PFSK-1 (cell line): ENCODE measurements around the gene GPRIN1.

Experiments
- FOXP2 ChIP-seq: optimal IDR thresholded peaks from 2 replicates; pipeline ENCODE3; 2011; ENCODE audit warnings: borderline replicate concordance, control low read depth, inconsistent platforms; ENCODE audit not compliant: insufficient read depth; ENCODE audit errors: extremely low read length, extremely low read depth
- POLR2AphosphoS5 ChIP-seq: IDR thresholded peaks from 2 replicates; pipeline ENCODE4 v1.6.1; 2012; ENCODE audit warnings: low read depth, mild to moderate bottlenecking, control low read depth, low read length, moderate library complexity
- SIN3A ChIP-seq: IDR thresholded peaks from 2 replicates; pipeline ENCODE4 v1.6.1; 2012; ENCODE audit warnings: mild to moderate bottlenecking, low read length, moderate library complexity, borderline replicate concordance; ENCODE audit not compliant: insufficient read depth
- TAF1 ChIP-seq: IDR thresholded peaks from 2 replicates; pipeline ENCODE4 v1.6.1; 2012; ENCODE audit warnings: low read length, control low read depth, borderline replicate concordance; ENCODE audit not compliant: insufficient read depth
- TF ChIP-seq, protein P1 (sequence below), 2 experiments: IDR thresholded peaks; 2 replicates each; pipeline versions ENCODE4 v1.6.1 to v1.8.0; 2011 to 2012; ENCODE audit warnings: low read depth in 2 of 2, low read length in 2 of 2, control low read depth in 1 of 2, inconsistent platforms in 1 of 2, mild to moderate bottlenecking in 1 of 2, moderate library complexity in 1 of 2; ENCODE audit not compliant: insufficient read depth in 1 of 2

Gene GPRIN1

DNA sequence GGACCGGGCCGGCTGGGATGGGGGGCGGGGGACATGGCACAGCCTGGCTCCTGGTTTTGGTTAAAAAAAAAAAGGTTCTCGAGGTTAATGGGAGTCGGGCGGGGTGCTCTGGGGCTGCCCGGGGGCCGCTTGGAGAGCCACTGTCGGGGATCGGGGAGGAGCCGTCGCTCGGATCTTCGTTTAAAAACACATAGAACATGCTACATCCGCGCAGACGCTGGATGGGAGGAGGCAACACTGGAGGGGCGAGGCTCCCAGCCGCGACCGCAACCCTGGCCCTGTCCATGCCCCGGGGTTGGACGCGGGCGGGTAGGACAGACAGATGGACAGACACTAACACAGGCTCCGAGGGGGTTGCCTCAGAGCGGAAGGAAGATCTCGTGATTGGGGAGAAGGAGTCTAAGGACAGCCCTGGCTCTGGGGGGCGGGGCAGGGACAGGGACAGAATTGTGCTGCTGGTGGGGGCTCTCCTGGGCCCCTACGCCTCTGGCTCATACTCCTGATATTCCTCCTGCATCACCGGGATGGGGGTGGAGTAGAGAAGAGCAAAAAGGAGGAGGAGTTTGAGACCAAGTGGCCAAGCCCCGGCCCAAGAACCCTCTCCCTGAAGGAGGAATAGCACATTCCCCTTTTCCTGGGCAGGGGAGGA is 10.5 kb upstream of the GPRIN1 start:
- TF ChIP-seq SIN3A (no peak), POLR2AphosphoS5 (no peak), TAF1 (no peak), FOXP2 (no peak)
- TF ChIP-seq, protein P1, sequence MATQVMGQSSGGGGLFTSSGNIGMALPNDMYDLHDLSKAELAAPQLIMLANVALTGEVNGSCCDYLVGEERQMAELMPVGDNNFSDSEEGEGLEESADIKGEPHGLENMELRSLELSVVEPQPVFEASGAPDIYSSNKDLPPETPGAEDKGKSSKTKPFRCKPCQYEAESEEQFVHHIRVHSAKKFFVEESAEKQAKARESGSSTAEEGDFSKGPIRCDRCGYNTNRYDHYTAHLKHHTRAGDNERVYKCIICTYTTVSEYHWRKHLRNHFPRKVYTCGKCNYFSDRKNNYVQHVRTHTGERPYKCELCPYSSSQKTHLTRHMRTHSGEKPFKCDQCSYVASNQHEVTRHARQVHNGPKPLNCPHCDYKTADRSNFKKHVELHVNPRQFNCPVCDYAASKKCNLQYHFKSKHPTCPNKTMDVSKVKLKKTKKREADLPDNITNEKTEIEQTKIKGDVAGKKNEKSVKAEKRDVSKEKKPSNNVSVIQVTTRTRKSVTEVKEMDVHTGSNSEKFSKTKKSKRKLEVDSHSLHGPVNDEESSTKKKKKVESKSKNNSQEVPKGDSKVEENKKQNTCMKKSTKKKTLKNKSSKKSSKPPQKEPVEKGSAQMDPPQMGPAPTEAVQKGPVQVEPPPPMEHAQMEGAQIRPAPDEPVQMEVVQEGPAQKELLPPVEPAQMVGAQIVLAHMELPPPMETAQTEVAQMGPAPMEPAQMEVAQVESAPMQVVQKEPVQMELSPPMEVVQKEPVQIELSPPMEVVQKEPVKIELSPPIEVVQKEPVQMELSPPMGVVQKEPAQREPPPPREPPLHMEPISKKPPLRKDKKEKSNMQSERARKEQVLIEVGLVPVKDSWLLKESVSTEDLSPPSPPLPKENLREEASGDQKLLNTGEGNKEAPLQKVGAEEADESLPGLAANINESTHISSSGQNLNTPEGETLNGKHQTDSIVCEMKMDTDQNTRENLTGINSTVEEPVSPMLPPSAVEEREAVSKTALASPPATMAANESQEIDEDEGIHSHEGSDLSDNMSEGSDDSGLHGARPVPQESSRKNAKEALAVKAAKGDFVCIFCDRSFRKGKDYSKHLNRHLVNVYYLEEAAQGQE (IDR thresholded peaks at IDR 0.05; ENCODE audit: insufficient read depth in 1 of 2, low read depth in 2 of 2, low read length in 2 of 2): no peak

DNA sequence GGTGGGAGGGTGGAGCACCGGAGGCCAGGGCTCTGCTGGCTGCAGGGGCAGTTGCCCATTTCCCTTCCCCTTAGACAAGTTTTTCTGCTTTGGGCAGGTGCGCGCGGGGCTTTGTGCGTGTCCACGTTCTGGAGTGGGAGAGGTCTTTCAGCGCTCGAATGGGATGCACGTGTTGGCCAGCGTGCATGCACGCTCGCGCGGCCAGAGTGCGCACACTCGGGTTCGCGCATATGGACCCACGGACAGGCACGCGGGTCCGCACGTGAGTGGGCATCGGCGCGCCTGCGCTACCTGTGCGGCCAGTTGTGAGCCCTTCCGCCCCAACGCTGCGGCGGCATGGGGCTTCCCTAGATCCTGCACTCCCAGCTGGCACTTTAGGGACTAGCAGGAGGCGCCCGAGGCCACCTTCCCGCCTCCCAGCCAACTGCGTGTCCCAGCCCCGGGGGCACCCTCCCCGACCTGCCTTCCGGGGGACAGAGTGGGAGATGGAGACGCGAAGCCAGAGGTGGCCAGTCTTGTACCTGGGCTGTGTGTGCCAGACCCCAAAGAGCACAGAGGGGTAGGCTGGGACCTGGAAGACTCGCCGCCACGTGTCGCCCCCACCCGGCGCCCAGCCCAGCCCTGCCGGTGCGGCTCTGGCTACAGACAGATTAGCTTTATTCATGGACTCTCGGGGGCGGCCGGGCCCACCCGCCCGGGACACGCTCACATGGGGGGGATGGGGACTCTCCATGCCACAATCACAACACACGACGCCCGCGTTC is 9.8 kb upstream of the GPRIN1 start:
- TF ChIP-seq TAF1: no peak
- TF ChIP-seq FOXP2: no peak
- TF ChIP-seq SIN3A: no peak
- no peak for TF ChIP-seq POLR2AphosphoS5
- TF ChIP-seq, protein P1 (IDR thresholded peaks at IDR 0.05; ENCODE audit: insufficient read depth in 1 of 2, low read depth in 2 of 2, low read length in 2 of 2): no peak

DNA sequence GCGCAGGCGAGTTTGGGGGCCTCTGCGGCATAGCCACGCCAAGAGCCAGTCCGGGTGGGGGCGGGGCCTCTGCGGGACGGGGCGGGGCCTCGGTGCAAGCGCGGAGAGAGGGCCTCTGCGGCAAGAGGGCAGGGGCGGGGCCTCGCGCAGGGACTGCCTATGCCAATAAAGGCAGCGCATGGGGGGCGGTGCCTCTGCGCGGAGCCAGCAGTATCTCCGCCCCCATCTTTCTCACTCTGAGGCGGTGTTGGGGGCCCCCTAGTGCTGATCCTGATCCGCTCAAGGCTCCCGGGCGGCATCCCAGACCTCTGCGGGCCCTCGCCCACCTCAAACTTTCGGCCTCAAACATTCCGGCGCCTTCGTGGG is 9.2 kb upstream of the GPRIN1 start:
- TF ChIP-seq TAF1: no peak
- no peak for TF ChIP-seq POLR2AphosphoS5
- TF ChIP-seq SIN3A: no peak
- TF ChIP-seq FOXP2: no peak
- TF ChIP-seq, protein P1 (IDR thresholded peaks at IDR 0.05; ENCODE audit: insufficient read depth in 1 of 2, low read depth in 2 of 2, low read length in 2 of 2): no peak

DNA sequence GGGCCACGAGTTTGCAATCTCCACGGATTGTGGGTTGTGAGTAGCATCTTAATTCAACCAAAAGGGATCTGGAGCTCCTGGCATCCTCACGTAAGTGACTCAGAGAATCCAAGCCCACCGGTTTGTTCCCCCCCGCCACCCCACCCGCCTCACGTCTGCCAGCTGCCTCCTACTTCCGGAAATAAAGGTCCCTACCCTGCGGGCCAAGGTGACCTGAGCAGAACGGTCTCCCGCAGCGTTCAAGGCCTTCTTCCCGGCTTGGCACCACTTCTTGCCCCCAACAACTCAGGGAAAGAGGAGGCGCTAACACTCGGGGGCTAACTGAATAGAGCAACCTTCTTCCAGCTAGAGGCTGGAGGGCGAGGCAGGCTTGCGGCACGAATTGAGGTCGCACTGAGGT is 8.8 kb upstream of the GPRIN1 start:
- TF ChIP-seq SIN3A (no peak), FOXP2 (no peak), TAF1 (no peak), POLR2AphosphoS5 (no peak)
- TF ChIP-seq, protein P1 (IDR thresholded peaks at IDR 0.05; ENCODE audit: insufficient read depth in 1 of 2, low read depth in 2 of 2, low read length in 2 of 2): no peak

DNA sequence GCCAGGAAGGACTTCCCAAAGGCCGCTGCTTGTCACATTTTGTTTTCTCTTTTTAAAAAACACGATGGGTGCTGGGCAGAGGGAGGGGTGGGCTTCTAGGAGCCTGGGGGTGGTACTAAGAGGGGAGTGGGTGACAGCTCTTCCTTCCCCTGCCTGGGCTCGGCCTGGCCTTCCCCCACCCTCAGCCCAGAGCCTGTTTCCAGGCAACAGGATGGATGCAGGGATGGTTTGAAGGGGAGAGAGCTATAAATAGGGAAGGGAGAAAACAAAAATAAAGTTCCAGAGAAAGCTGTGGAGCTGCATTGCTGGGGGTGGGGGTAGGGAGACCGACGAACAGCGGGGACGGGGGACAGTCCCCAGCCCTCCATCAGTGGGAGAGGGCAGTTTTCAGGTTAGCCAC is 6.6 kb upstream of the GPRIN1 start:
- TF ChIP-seq POLR2AphosphoS5 (no peak), FOXP2 (no peak), TAF1 (no peak), SIN3A (no peak)
- TF ChIP-seq, protein P1 (IDR thresholded peaks at IDR 0.05; ENCODE audit: insufficient read depth in 1 of 2, low read depth in 2 of 2, low read length in 2 of 2): no peak
